Stimulated activated naive CD8-positive, alpha-beta T cell treated with anti-CD3 and anti-CD28 coated beads, Interleukin-15, Interleukin-2, amounts not matched to agents 100 ng/mL and 50 ng/mL, for 24 hours (primary cell): ENCODE results near the gene WDR45B.

Source experiments
- H3K27ac Mint-ChIP-seq: one replicate; pipeline ENCODE4 v1.8.0; 2021; ENCODE audit warnings: mild to moderate bottlenecking, mixed read lengths
- H3K27me3 Mint-ChIP-seq: one replicate; pipeline ENCODE4 v1.8.0; 2021; ENCODE audit warnings: mixed read lengths
- H3K36me3 Mint-ChIP-seq: one replicate; pipeline ENCODE4 v1.8.0; 2021; ENCODE audit warnings: low read depth, mixed read lengths
- H3K4me1 Mint-ChIP-seq: one replicate; pipeline ENCODE4 v1.8.0; 2021; ENCODE audit warnings: low read depth, mixed read lengths
- H3K4me3 Mint-ChIP-seq: one replicate; pipeline ENCODE4 v1.8.0; 2021; ENCODE audit warnings: mild to moderate bottlenecking, mixed read lengths
- H3K9me3 Mint-ChIP-seq: one replicate; pipeline ENCODE4 v1.8.0; 2021; ENCODE audit warnings: mixed read lengths

The WDR45B gene

DNA sequence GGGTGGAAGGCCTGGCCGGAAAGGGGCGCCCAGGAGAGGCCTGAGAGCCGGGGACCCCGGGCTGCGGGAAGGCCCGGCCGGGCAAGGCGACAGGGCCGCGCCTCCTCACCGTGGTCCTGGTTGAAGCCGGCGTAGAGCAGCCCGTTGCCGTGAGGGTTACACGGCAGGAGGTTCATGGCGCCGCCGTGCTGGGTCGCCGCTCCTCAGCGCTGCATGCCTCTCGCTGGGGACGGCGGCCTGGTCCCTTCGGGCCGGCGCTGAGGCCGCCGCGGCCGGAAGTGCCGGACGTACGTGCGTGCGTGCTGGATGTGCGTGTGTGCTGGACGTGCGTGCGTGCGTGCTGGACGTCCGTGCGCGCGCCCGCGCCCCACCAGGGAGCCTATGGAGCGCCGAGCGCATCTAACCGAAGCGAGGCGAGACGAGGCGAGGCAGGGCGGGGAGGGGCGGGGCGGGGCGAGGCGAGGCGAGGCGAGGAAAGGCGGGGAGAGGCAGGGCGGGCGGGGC lies at the start of gene WDR45B:
Gene WDR45B, minus strand, starts transcription at position 280 of the 504 bp plus-strand sequence. Its CDS starts 104 bp downstream, at position 176.
- Mint-ChIP-seq H3K27me3 (no peaks in the 10 kb centered on the region), H3K36me3 (peaks cover 18% of the 10 kb centered on the region), H3K4me3 (peak within 1 kb of the TSS; percentile 83), H3K9me3 (no peaks in the 10 kb centered on the region), H3K4me1 (peaks cover 22% of the 10 kb centered on the region), H3K27ac (peak within 1 kb of the TSS; percentile 65)

DNA sequence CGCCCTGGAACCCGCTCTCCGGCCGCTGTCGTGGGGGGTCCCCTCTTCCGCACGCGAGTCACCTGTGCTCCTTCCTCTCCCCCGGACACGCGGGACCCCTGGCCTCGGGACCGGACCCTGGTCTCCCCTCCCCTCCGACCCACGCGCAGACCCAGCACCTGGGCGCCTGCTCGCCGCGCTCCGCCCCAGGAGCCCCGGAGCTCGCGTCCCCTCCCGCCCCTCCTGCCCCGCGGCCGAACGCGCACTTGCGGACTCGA lies 49.5 kb upstream of the WDR45B start:
- Mint-ChIP-seq H3K36me3 (peaks cover 5% of the 10 kb centered on the region), H3K4me1 (peaks cover 6% of the 10 kb centered on the region), H3K27me3 (no peaks in the 10 kb centered on the region), H3K27ac (no peak overlapping the region), H3K9me3 (peaks cover 10% of the 10 kb centered on the region), H3K4me3 (peak overlapping the region; percentile 17)

GRCh38 chr17:82696916-82697807 lies 48.9 kb upstream of the WDR45B start:
- H3K9me3 Mint-ChIP-seq = peaks cover 10% of the 10 kb centered on the region
- H3K36me3 Mint-ChIP-seq = peaks cover 5% of the 10 kb centered on the region
- H3K4me3 Mint-ChIP-seq = peak overlapping the region; percentile 17
- peaks cover 6% of the 10 kb centered on the region for H3K4me1 Mint-ChIP-seq
- H3K27ac Mint-ChIP-seq = no peak overlapping the region
- no peaks in the 10 kb centered on the region for H3K27me3 Mint-ChIP-seq

DNA sequence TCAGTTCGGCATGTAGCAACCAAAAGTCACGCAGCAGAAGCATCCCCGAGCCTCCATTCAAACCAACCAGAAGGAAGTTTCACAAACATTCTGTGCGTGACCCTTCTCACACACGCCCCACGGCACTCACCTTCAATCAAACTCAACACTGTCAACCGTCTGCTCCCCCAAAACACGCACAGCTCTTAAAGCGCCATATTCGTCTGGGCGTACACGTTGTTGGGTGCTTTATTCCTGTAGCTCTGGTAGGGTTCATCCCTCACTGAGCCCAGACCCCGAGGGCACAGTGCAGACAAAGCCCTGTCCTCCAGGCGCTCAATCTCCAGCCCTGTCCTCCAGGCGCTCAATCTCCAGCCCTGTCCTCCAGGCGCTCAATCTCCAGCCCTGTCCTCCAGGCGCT lies 48.0 kb upstream of the WDR45B start:
- Mint-ChIP-seq H3K4me1 (peaks cover 9% of the 10 kb centered on the region), H3K27me3 (no peaks in the 10 kb centered on the region), H3K36me3 (peaks cover 5% of the 10 kb centered on the region), H3K9me3 (peaks cover 10% of the 10 kb centered on the region), H3K4me3 (no peak overlapping the region), H3K27ac (no peak overlapping the region)

GRCh38 chr17:82694647-82695046 lies 46.4 kb upstream of the WDR45B start:
- H3K4me1 Mint-ChIP-seq = peaks cover 9% of the 10 kb centered on the region
- no peaks in the 10 kb centered on the region for H3K27me3 Mint-ChIP-seq
- peaks cover 10% of the 10 kb centered on the region for H3K9me3 Mint-ChIP-seq
- no peak overlapping the region for H3K27ac Mint-ChIP-seq
- no peak overlapping the region for H3K4me3 Mint-ChIP-seq
- peaks cover 5% of the 10 kb centered on the region for H3K36me3 Mint-ChIP-seq

- H3K27ac Mint-ChIP-seq = no peak overlapping the region
- peaks cover 5% of the 10 kb centered on the region for H3K36me3 Mint-ChIP-seq
- peaks cover 3% of the 10 kb centered on the region for H3K4me1 Mint-ChIP-seq
- H3K4me3 Mint-ChIP-seq = no peak overlapping the region
- peaks cover 10% of the 10 kb centered on the region for H3K9me3 Mint-ChIP-seq
- no peaks in the 10 kb centered on the region for H3K27me3 Mint-ChIP-seq
These were observed 45.1 kb upstream of the WDR45B start for GRCh38 chr17:82693168-82693867.

DNA sequence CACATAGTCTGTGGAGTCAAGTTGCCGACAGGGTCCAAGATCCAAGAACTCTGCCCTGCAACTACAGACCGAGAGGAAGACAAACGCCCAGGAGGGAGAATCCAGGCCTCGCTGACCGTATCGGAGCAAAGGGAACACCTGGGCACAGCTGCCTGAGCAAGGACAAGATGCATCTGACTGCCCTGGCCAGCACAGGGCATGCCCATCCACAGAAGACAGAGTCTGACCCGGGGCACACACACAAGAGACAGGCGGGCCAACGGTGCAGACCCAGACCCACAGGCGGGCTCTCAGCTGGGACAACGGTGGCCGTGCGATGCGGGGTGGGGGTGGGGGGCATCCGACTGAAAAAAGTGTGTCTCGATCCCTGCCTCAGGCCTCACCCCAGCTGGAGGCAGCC lies 44.0 kb upstream of the WDR45B start:
- no peak overlapping the region for H3K4me3 Mint-ChIP-seq
- peaks cover 5% of the 10 kb centered on the region for H3K36me3 Mint-ChIP-seq
- H3K27ac Mint-ChIP-seq = no peak overlapping the region
- H3K9me3 Mint-ChIP-seq = peaks cover 10% of the 10 kb centered on the region
- H3K27me3 Mint-ChIP-seq = no peaks in the 10 kb centered on the region
- peaks cover 3% of the 10 kb centered on the region for H3K4me1 Mint-ChIP-seq

GRCh38 chr17:82691714-82692113 lies 43.5 kb upstream of the WDR45B start:
- Mint-ChIP-seq H3K36me3 (peaks cover 5% of the 10 kb centered on the region), H3K9me3 (peaks cover 10% of the 10 kb centered on the region), H3K27me3 (no peaks in the 10 kb centered on the region), H3K27ac (no peak overlapping the region), H3K4me3 (no peak overlapping the region), H3K4me1 (peaks cover 3% of the 10 kb centered on the region)

GRCh38 chr17:82690786-82691489 lies 42.7 kb upstream of the WDR45B start:
- no peak overlapping the region for H3K4me3 Mint-ChIP-seq
- peaks cover 3% of the 10 kb centered on the region for H3K4me1 Mint-ChIP-seq
- H3K27ac Mint-ChIP-seq = no peak overlapping the region
- H3K36me3 Mint-ChIP-seq = peaks cover 5% of the 10 kb centered on the region
- H3K27me3 Mint-ChIP-seq = no peaks in the 10 kb centered on the region
- peaks cover 10% of the 10 kb centered on the region for H3K9me3 Mint-ChIP-seq

DNA sequence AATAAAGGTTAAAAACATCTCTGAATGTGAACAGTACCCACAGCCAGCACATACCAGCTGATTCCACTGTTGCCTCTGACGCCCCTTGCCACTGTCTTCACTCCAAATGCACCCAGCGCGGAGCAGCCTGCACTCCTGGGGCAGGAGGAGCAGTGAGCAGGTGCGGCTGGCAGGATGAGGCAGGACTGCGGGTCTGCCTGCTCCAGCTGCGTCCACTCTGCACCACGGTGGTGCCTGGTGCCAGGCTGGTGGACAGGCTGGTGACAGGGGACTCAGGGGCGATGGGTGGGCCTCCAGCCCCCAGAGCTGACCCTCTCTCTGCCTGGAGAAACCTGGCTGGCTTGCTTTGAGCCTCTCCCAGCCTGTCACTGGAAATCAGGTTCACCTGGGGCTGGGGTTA lies 40.8 kb upstream of the WDR45B start:
- Mint-ChIP-seq H3K9me3 (peaks cover 3% of the 10 kb centered on the region), H3K36me3 (no peaks in the 10 kb centered on the region), H3K27me3 (no peaks in the 10 kb centered on the region), H3K4me1 (peaks cover 3% of the 10 kb centered on the region), H3K27ac (no peak overlapping the region), H3K4me3 (no peak overlapping the region)

DNA sequence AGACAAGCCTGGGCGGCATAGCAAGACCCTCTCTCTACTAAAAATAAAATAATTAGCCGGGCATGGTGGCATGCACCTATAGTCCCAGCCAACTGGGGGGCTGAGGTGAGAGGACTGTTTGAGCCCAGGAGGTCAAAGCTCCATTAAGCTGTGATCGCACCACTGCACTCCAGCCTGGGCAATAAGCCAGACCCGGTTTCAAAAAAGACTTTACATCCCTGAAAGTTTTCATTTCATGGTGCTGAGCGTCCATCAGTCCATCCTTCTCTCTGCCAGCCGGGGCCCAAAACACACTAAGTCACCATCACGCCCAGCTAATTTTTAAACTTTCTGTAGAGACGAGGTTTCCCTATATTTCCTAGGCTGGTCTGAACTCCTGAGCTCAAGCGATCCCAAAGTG lies 39.6 kb upstream of the WDR45B start:
- H3K27me3 Mint-ChIP-seq = no peaks in the 10 kb centered on the region
- H3K4me3 Mint-ChIP-seq = no peak overlapping the region
- no peaks in the 10 kb centered on the region for H3K36me3 Mint-ChIP-seq
- no peaks in the 10 kb centered on the region for H3K9me3 Mint-ChIP-seq
- H3K4me1 Mint-ChIP-seq = peaks cover 3% of the 10 kb centered on the region
- H3K27ac Mint-ChIP-seq = no peak overlapping the region

DNA sequence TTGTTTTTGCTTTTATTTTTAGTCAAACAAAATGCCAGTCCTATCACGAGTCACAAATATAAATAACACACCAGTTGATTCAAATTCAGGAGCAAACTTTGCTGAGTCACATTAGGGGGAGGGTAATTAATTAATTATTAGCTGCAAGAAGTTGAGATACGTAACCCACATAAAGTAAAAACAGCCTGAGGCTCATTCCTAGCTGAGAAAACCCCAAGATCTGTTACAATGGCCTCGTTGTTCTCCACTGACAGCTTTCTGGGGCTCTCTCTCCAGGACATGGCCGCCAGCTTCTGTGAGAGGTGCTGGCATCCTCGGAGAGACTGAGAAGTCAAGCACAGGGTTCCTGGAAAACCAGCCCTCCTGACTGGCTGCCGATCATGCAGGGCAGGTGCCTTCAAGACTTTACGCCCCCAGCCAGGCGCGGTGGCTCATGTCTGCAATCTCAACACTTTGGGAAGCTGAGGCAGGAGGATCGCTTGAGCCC lies 39.2 kb upstream of the WDR45B start:
- Mint-ChIP-seq H3K27ac (no peak overlapping the region), H3K36me3 (no peaks in the 10 kb centered on the region), H3K4me1 (peaks cover 3% of the 10 kb centered on the region), H3K27me3 (no peaks in the 10 kb centered on the region), H3K4me3 (no peak overlapping the region), H3K9me3 (no peaks in the 10 kb centered on the region)

DNA sequence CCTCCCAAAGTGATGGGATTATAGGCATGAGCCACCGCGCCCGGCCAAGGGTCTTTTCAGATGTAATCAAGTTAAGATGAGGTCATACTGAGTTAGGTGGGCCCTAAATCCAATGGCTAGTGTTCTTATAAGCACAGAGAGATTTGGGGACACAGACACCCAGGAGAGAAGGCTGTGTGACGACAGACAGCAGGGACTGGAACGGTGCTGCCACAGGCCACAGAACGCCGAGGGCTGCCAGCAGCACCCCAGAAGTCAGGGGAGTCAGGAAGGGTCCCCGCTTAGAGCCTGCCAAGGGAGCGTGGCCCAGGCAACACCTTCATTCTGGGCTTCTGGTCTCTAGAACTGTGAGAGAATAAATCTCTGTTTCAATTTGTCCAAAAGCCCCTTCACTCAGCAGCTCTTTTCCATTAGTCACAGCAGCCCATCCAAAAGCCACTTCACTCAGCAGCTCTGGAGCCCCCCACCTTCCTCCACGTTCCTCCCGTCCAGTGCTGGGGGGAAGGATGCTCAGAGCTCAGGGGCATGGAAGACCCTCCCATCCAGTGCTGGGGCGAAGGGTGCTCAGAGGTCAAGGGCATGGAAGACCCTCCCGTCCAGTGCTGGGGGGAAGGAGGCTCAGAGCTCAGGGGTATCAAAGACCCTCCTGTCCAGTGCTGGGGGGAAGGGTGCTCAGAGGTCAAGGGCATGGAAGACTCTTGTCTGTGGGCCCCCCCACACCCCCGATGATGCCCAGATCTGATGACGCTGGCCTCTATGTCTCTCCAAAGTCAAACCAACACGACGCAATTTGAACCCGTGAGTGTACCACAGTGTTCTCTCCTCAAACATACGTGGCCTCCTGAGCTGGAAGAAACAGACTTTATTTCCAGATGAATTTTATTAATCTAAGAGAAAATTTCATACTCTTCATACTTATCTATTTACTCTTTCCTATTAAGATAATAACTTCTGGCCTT lies 38.4 kb upstream of the WDR45B start:
- Mint-ChIP-seq H3K27me3 (no peaks in the 10 kb centered on the region), H3K27ac (no peak overlapping the region), H3K4me3 (no peak overlapping the region), H3K4me1 (peaks cover 2% of the 10 kb centered on the region), H3K36me3 (peaks cover 4% of the 10 kb centered on the region), H3K9me3 (peaks cover 3% of the 10 kb centered on the region)

- Mint-ChIP-seq H3K27ac (no peak overlapping the region), H3K36me3 (peaks cover 4% of the 10 kb centered on the region), H3K4me1 (no peaks in the 10 kb centered on the region), H3K27me3 (no peaks in the 10 kb centered on the region), H3K9me3 (peaks cover 3% of the 10 kb centered on the region), H3K4me3 (no peak overlapping the region)
These were observed 37.0 kb upstream of the WDR45B start for GRCh38 chr17:82685291-82685690.
